Measurements from ENCODE around the gene DCAKD.

The DCAKD gene

GRCh38 chr17:45036691-45037090 lies 14.7 kb downstream of the DCAKD start:
- no peaks in the 10 kb centered on the region for H3K9me3 ChIP-seq (ENCODE audit: insufficient read depth, low read length)
- peaks cover 42% of the 10 kb centered on the region for H3K36me3 ChIP-seq (ENCODE audit: insufficient read depth, insufficient read length, low read length)
- no peak for DNase-seq (ENCODE audit: low read depth, low spot score)
- TF ChIP-seq SUZ12 (IDR thresholded peaks at IDR 0.05; ENCODE audit: extremely low read depth, insufficient read depth, insufficient read length) (no peak), YY1 (IDR thresholded peaks at IDR 0.05; ENCODE audit: insufficient read depth, insufficient read length) (no peak), ZNF274 (IDR thresholded peaks at IDR 0.05; ENCODE audit: low read depth, low read length) (no peak)
- no peaks in the 10 kb centered on the region for H3K27me3 ChIP-seq (ENCODE audit: insufficient read depth, insufficient read length)
- H3K9ac ChIP-seq (ENCODE audit: insufficient read length, low read depth): no peak overlapping the region
- H3K4me3 ChIP-seq (ENCODE audit: insufficient read length, low read depth): no peak overlapping the region
- peaks cover 24% of the 10 kb centered on the region for H3K4me1 ChIP-seq (ENCODE audit: insufficient read depth, insufficient read length)

GRCh38 chr17:45035848-45036247 lies 15.6 kb downstream of the DCAKD start:
- H3K36me3 ChIP-seq (ENCODE audit: insufficient read depth, insufficient read length, low read length): peaks cover 51% of the 10 kb centered on the region
- H3K9me3 ChIP-seq (ENCODE audit: insufficient read depth, low read length): no peaks in the 10 kb centered on the region
- no peak for DNase-seq (ENCODE audit: low read depth, low spot score)
- TF ChIP-seq ZNF274 (IDR thresholded peaks at IDR 0.05; ENCODE audit: low read depth, low read length): no peak
- TF ChIP-seq SUZ12 (IDR thresholded peaks at IDR 0.05; ENCODE audit: extremely low read depth, insufficient read depth, insufficient read length): no peak
- TF ChIP-seq YY1 (IDR thresholded peaks at IDR 0.05; ENCODE audit: insufficient read depth, insufficient read length): no peak
- H3K4me3 ChIP-seq (ENCODE audit: insufficient read length, low read depth): no peak overlapping the region
- peaks cover 24% of the 10 kb centered on the region for H3K4me1 ChIP-seq (ENCODE audit: insufficient read depth, insufficient read length)
- no peak overlapping the region for H3K9ac ChIP-seq (ENCODE audit: insufficient read length, low read depth)
- H3K27me3 ChIP-seq (ENCODE audit: insufficient read depth, insufficient read length): no peaks in the 10 kb centered on the region

GRCh38 chr17:45034599-45034998 lies 16.8 kb downstream of the DCAKD start:
- TF ChIP-seq ZNF274 (IDR thresholded peaks at IDR 0.05; ENCODE audit: low read depth, low read length) (no peak), YY1 (IDR thresholded peaks at IDR 0.05; ENCODE audit: insufficient read depth, insufficient read length) (no peak), SUZ12 (IDR thresholded peaks at IDR 0.05; ENCODE audit: extremely low read depth, insufficient read depth, insufficient read length) (no peak)
- Histone ChIP-seq H3K9me3 (ENCODE audit: insufficient read depth, low read length) (no peaks in the 10 kb centered on the region), H3K36me3 (ENCODE audit: insufficient read depth, insufficient read length, low read length) (peaks cover 63% of the 10 kb centered on the region), H3K9ac (ENCODE audit: insufficient read length, low read depth) (no peak overlapping the region), H3K27me3 (ENCODE audit: insufficient read depth, insufficient read length) (no peaks in the 10 kb centered on the region), H3K4me1 (ENCODE audit: insufficient read depth, insufficient read length) (peaks cover 22% of the 10 kb centered on the region), H3K4me3 (ENCODE audit: insufficient read length, low read depth) (no peak overlapping the region)
- DNase-seq (ENCODE audit: low read depth, low spot score): no peak

- H3K4me1 ChIP-seq (ENCODE audit: insufficient read depth, insufficient read length): peaks cover 15% of the 10 kb centered on the region
- no peaks in the 10 kb centered on the region for H3K27me3 ChIP-seq (ENCODE audit: insufficient read depth, insufficient read length)
- H3K9ac ChIP-seq (ENCODE audit: insufficient read length, low read depth): no peak overlapping the region
- H3K4me3 ChIP-seq (ENCODE audit: insufficient read length, low read depth): no peak overlapping the region
- H3K36me3 ChIP-seq (ENCODE audit: insufficient read depth, insufficient read length, low read length): peaks cover 73% of the 10 kb centered on the region
- DNase-seq (ENCODE audit: low read depth, low spot score): no peak
- TF ChIP-seq ZNF274 (IDR thresholded peaks at IDR 0.05; ENCODE audit: low read depth, low read length): no peak
- no peak for TF ChIP-seq YY1 (IDR thresholded peaks at IDR 0.05; ENCODE audit: insufficient read depth, insufficient read length)
- TF ChIP-seq SUZ12 (IDR thresholded peaks at IDR 0.05; ENCODE audit: extremely low read depth, insufficient read depth, insufficient read length): no peak
- no peaks in the 10 kb centered on the region for H3K9me3 ChIP-seq (ENCODE audit: insufficient read depth, low read length)
Measured at GRCh38 chr17:45032174-45032541, 19.3 kb downstream of the DCAKD start.

DNA sequence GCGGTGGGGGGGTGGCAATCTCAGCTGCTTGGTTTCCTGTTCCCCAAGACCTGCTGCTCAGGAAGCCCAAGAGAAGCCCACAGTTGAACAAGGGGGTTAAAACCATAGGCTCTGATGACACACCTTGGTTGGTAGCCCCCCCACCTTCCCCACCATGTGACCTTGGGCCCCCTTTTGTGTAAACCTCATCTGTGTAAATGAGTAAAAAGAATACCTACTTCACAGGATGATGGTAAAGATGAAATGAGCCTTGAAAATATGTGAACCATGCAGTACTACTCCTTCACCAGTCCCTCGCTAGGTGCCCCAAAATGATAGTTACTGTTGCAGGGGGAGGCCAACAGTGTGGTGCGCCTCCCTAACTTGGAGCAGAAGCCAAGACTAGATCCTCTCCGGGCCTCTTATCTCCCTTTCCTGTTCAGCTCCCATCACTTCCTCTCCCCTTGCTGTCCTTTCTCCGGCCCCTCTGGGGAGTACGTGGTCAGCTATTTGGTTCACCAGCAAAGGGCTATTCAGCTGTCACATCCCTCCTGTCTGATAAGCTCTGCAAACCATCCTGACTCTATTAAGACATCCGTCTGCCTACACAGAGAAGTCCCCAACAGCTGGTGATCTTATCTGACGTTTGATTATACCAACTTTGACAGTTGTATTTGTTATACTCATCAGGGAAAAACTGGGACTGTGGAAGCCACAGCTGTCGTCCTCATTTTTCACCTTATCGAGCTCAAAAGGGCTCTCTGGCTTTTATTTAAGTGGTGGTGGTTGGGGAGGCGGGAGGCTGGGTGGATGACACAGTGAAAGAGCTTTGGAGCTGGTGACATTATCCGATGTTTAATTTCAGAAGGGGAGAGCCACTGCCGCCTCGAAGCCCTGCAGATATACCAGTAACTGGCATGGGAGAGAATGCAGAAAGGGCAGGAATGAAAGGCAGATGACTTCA lies 19.9 kb downstream of the DCAKD start:
- TF ChIP-seq ZNF274 (IDR thresholded peaks at IDR 0.05; ENCODE audit: low read depth, low read length) (no peak), YY1 (IDR thresholded peaks at IDR 0.05; ENCODE audit: insufficient read depth, insufficient read length) (no peak), SUZ12 (IDR thresholded peaks at IDR 0.05; ENCODE audit: extremely low read depth, insufficient read depth, insufficient read length) (no peak)

GRCh38 chr17:45030733-45031132 lies 20.7 kb downstream of the DCAKD start:
- H3K36me3 ChIP-seq (ENCODE audit: insufficient read depth, insufficient read length, low read length): peaks cover 77% of the 10 kb centered on the region
- DNase-seq (ENCODE audit: low read depth, low spot score): no peak

More for the DNA sequence above, 19.9 kb downstream of the DCAKD start:
- Histone ChIP-seq H3K4me1 (ENCODE audit: insufficient read depth, insufficient read length) (peaks cover 15% of the 10 kb centered on the region), H3K9ac (ENCODE audit: insufficient read length, low read depth) (no peak overlapping the region), H3K9me3 (ENCODE audit: insufficient read depth, low read length) (no peaks in the 10 kb centered on the region), H3K27me3 (ENCODE audit: insufficient read depth, insufficient read length) (no peaks in the 10 kb centered on the region), H3K4me3 (ENCODE audit: insufficient read length, low read depth) (no peak overlapping the region), H3K36me3 (ENCODE audit: insufficient read depth, insufficient read length, low read length) (peaks cover 79% of the 10 kb centered on the region)
- DNase-seq (ENCODE audit: low read depth, low spot score): no peak

DNA sequence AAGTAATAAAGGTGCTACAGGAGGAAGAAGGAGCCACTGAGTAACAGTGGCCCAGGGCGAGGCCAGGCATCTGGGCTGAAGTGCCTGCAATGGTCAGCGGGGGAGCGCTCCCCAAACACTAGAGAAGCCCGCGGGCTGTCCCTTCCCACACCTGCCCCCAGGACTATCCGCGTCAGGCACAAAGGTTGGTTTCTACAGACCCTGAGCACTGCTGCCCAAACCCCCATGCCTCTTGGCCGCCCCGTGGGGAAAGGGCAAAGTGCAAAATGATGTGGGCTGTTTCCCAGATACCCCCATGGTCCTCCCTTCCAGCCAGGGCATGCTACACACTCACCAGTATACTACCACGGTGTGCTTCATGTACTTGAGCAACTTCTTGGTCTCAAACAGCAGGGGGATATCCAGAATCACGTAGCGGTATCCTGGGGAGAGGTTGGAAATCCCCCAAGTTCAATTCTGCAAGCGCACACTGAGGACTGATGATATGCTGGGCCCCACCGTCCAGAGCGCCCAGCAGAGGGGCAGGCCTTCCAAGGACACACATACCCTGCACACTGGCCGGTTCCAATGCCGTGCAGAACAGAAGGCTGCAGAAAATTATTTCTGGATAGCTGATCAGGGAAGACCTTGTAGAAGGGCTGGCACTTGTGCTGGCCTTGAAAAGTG lies 21.5 kb downstream of the DCAKD start:
- no peak for DNase-seq (ENCODE audit: low read depth, low spot score)
- Histone ChIP-seq H3K9ac (ENCODE audit: insufficient read length, low read depth) (no peak overlapping the region), H3K27me3 (ENCODE audit: insufficient read depth, insufficient read length) (no peaks in the 10 kb centered on the region), H3K4me3 (ENCODE audit: insufficient read length, low read depth) (no peak overlapping the region), H3K9me3 (ENCODE audit: insufficient read depth, low read length) (no peaks in the 10 kb centered on the region), H3K4me1 (ENCODE audit: insufficient read depth, insufficient read length) (peaks cover 15% of the 10 kb centered on the region), H3K36me3 (ENCODE audit: insufficient read depth, insufficient read length, low read length) (peaks cover 77% of the 10 kb centered on the region)
- TF ChIP-seq SUZ12 (IDR thresholded peaks at IDR 0.05; ENCODE audit: extremely low read depth, insufficient read depth, insufficient read length) (no peak), ZNF274 (IDR thresholded peaks at IDR 0.05; ENCODE audit: low read depth, low read length) (no peak), YY1 (IDR thresholded peaks at IDR 0.05; ENCODE audit: insufficient read depth, insufficient read length) (no peak)

More at GRCh38 chr17:45030733-45031132, 20.7 kb downstream of the DCAKD start:
- Histone ChIP-seq H3K4me1 (ENCODE audit: insufficient read depth, insufficient read length) (peaks cover 15% of the 10 kb centered on the region), H3K9me3 (ENCODE audit: insufficient read depth, low read length) (no peaks in the 10 kb centered on the region), H3K9ac (ENCODE audit: insufficient read length, low read depth) (no peak overlapping the region), H3K4me3 (ENCODE audit: insufficient read length, low read depth) (no peak overlapping the region), H3K27me3 (ENCODE audit: insufficient read depth, insufficient read length) (no peaks in the 10 kb centered on the region)
- no peak for TF ChIP-seq YY1 (IDR thresholded peaks at IDR 0.05; ENCODE audit: insufficient read depth, insufficient read length)
